Neural progenitor cell (in vitro differentiated cells): Measurements from ENCODE around the gene GLG1.

Experiments used
- EZH2 ChIP-seq: fragments of 200-600 bp; sonication (generic); IDR thresholded peaks from 2 replicates; pipeline ENCODE4 v1.6.1; 2017; ENCODE audit warnings: antibody characterized with exemption, mild to moderate bottlenecking, moderate library complexity
- EZH2phosphoT487 ChIP-seq: fragments of 200-600 bp; sonication (generic); IDR thresholded peaks from 2 replicates; pipeline ENCODE4 v1.6.1; 2017; ENCODE audit warnings: antibody characterized with exemption
- TF ChIP-seq, protein P1 (sequence below): fragments of 200-600 bp; sonication (generic); IDR thresholded peaks from 2 replicates; pipeline ENCODE4 v1.5.1; 2017; ENCODE audit warnings: antibody characterized with exemption, mild to moderate bottlenecking

DNA sequence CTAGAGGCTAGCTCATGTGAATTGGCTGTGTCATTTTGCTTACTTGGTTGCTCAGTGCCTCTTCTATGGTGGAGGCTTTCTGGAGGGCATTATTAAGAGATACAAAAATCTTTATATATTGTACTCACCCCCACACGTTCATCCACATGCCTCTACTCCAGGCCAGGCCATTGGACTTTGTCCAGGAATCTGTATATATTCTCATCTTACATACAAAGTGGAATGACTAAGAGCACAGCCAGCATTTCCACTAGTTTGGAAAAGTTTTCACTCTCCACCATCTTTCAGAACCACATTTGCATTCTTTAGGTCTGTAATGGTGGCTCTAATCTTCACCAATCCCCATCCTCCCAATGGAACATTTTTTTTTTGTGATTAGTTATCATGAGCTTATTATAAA lies 4.8 kb upstream of the GLG1 start:
- TF ChIP-seq EZH2 (no peak), EZH2phosphoT487 (no peak)
- TF ChIP-seq, protein P1, sequence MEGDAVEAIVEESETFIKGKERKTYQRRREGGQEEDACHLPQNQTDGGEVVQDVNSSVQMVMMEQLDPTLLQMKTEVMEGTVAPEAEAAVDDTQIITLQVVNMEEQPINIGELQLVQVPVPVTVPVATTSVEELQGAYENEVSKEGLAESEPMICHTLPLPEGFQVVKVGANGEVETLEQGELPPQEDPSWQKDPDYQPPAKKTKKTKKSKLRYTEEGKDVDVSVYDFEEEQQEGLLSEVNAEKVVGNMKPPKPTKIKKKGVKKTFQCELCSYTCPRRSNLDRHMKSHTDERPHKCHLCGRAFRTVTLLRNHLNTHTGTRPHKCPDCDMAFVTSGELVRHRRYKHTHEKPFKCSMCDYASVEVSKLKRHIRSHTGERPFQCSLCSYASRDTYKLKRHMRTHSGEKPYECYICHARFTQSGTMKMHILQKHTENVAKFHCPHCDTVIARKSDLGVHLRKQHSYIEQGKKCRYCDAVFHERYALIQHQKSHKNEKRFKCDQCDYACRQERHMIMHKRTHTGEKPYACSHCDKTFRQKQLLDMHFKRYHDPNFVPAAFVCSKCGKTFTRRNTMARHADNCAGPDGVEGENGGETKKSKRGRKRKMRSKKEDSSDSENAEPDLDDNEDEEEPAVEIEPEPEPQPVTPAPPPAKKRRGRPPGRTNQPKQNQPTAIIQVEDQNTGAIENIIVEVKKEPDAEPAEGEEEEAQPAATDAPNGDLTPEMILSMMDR = no peak
